ENCODE data around the gene ZFR2.
A peak's percentile ranks its signal among the peaks of the same experiment; 100 is the strongest.
"Not testable (repeated sequence)": the region's sequence is repeated elsewhere in the genome, so short reads cannot be mapped to it uniquely, and the experiment has no call there.

The ZFR2 gene

GRCh38 chr19:3868770-3869456 is at the start of gene ZFR2:
Gene ZFR2 (minus strand): TSS chr19:3869038. CDS start chr19:3869017, 21 bp downstream.
- peak; percentile 4 for DNase-seq (ENCODE audit: low spot score)

- DNase-seq (ENCODE audit: low spot score): no peak
These were observed 47.2 kb upstream of the ZFR2 start for GRCh38 chr19:3916033-3916432.

GRCh38 chr19:3914199-3914598 is 45.4 kb upstream of the ZFR2 start:
- no peak for DNase-seq (ENCODE audit: low spot score)

- DNase-seq (ENCODE audit: low spot score): no peak
These were observed 41.3 kb upstream of the ZFR2 start for GRCh38 chr19:3910105-3910504.

- DNase-seq (ENCODE audit: low spot score): no peak
These were observed 39.6 kb upstream of the ZFR2 start for GRCh38 chr19:3908266-3909054.

- no peak for DNase-seq (ENCODE audit: low spot score)
These were observed 38.9 kb upstream of the ZFR2 start for GRCh38 chr19:3907626-3908265.

GRCh38 chr19:3904233-3904632 is 35.4 kb upstream of the ZFR2 start:
- no peak for DNase-seq (ENCODE audit: low spot score)

GRCh38 chr19:3902317-3902973 is 33.6 kb upstream of the ZFR2 start:
- no peak for DNase-seq (ENCODE audit: low spot score)

- no peak for DNase-seq (ENCODE audit: low spot score)
These were observed 30.9 kb upstream of the ZFR2 start for GRCh38 chr19:3899531-3900294.

- no peak for DNase-seq (ENCODE audit: low spot score)
These were observed 29.6 kb upstream of the ZFR2 start for GRCh38 chr19:3898426-3898825.

GRCh38 chr19:3897936-3898335 is 29.1 kb upstream of the ZFR2 start:
- no peak for DNase-seq (ENCODE audit: low spot score)

- no peak for DNase-seq (ENCODE audit: low spot score)
These were observed 26.9 kb upstream of the ZFR2 start for GRCh38 chr19:3895788-3896187.

- not testable (repeated sequence) for DNase-seq (ENCODE audit: low spot score)
These were observed 26.1 kb upstream of the ZFR2 start for GRCh38 chr19:3894959-3895358.

- no peak for DNase-seq (ENCODE audit: low spot score)
These were observed 24.8 kb upstream of the ZFR2 start for GRCh38 chr19:3893509-3894179.

GRCh38 chr19:3890591-3890990 is 21.8 kb upstream of the ZFR2 start:
- DNase-seq (ENCODE audit: low spot score): no peak

- DNase-seq (ENCODE audit: low spot score): no peak
These were observed 13.2 kb upstream of the ZFR2 start for GRCh38 chr19:3882041-3882384.

- no peak for DNase-seq (ENCODE audit: low spot score)
These were observed 12.6 kb upstream of the ZFR2 start for GRCh38 chr19:3881272-3882040.

GRCh38 chr19:3880471-3881271 is 11.8 kb upstream of the ZFR2 start, which contains the start of gene ATCAY:
Gene ATCAY (plus strand): TSS chr19:3880685. CDS start chr19:3885768, 5,083 bp downstream.
- no peak for DNase-seq (ENCODE audit: low spot score)

- DNase-seq (ENCODE audit: low spot score): no peak
These were observed 10.8 kb upstream of the ZFR2 start for GRCh38 chr19:3879656-3880055.

Data from CD4-positive, alpha-beta T cell treated with Interleukin-6 at 100 ng/mL for 8 hours (primary cell).